ENCODE data around the gene ZNF556. TPM values are rescaled to one million over a fixed set of nuclear protein-coding genes. Genes with fewer than 3 reads are reported as not detected.
"Not testable (repeated sequence)": the region's sequence is repeated elsewhere in the genome, so short reads cannot be mapped to it uniquely, and the experiment has no call there.

Gene ZNF556
- polyA plus RNA-seq, 1 donor from 2014 or later: not detected

DNA sequence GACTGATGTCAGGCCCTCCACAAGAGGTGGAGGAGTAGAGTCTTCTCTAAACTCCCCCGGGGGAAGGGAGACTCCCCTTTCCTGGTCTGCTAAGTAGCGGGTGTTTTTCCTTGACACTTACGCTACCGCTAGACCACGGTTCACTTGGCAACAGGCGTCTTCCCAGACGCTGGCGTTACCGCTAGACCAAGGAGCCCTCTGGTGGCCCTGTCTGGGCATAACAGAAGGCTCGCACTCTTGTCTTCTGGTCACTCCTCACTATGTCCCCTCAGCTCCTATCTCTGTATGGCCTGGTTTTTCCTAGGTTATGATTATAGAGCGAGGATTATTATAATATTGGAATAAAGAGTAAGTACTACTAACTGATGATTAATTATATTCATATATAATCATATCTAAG, 5.0 kb downstream of the ZNF556 start:
- not testable (repeated sequence) for H3K36me3 Mint-ChIP-seq, H3K4me1 Mint-ChIP-seq, H3K9me3 Mint-ChIP-seq, H3K27me3 Mint-ChIP-seq
- H3K27ac Mint-ChIP-seq: peak overlapping the region in 1 of 3 donors; percentile 78
- peak overlapping the region in 1 of 4 donors; percentile 81 for H3K4me3 Mint-ChIP-seq

DNA sequence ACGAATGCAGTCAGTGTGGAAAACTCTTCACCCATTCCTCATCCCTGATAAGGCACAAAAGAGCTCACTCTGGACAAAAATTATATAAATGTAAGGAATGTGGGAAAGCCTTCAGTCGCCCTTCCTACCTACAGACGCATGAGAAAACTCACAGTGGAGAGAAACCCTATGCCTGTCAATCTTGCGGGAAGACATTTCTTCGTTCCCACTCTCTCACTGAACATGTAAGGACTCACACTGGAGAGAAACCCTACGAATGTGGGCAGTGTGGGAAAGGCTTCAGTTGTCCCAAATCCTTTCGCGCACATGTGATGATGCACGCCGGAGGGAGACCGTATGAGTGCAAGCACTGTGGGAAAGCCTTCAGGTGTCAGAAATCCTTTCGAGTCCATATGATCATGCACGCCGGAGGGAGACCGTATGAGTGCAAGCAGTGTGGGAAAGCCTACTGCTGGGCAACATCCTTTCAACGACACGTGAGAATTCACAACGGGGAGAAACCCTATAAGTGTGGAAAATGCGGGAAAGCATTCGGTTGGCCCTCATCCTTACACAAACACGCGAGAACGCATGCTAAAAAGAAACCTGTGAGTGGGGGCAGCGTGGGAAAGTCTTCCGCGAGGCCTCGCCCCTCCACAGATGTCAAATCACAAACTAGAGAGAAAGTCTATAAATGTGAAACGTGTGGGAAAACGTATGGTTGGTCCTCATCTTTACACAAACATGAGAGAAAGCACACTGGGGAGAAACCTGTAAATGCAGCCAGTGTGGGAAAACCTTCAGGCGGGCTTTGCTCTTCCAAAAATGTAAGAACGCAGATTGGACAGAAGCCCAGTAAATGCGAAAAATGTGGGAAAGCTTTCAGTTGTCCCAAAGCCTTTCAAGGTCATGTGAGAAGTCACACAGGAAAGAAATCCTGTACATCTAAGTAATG, 10.5 kb downstream of the ZNF556 start:
- Mint-ChIP-seq H3K27ac (no peak overlapping the region), H3K4me1 (no peaks in the 10 kb centered on the region), H3K36me3 (no peaks in the 10 kb centered on the region), H3K4me3 (no peak overlapping the region), H3K27me3 (no peaks in the 10 kb centered on the region), H3K9me3 (peaks cover 1 to 5% (median 5%) of the 10 kb centered on the region in 3 donors)

DNA sequence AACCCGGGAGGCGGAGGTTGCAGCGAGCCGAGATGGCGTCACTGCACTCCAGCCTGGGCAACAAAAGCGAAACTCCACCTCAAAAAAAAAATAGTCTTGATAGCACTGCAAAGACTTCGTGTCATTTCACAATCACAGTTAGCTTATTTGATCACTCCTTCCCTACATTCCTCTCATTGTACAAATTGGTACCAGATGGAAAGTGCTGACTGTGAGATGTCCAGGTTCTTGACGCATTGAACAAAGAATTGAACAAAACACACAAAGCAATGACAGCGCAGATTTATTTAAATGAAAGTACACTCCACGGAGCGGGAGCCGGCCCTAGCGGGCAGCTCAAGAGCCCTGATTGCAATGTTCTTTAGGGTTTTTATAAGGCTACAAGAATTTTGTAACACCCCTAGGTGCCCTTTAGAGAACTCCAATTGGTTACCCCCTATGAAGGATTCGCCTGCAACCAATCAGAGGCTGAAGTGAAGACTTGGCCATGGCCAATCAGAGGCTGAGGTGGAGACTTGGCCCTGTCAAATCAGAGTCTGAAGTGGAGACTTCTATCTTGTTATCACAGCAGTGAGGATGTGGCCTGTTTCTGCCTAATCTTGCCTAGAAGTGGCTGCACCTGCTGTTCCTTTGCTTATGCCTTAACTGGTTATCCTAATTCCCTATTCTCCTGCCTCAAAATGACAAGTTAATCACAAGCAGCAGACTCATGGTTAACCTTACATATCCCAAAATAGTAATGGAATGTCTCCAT, 16.7 kb downstream of the ZNF556 start:
- Mint-ChIP-seq H3K27me3 (peaks cover 2% of the 10 kb centered on the region), H3K36me3 (peaks cover 2% of the 10 kb centered on the region), H3K9me3 (peaks cover 0 to 4% (median 0%) of the 10 kb centered on the region in 3 donors), H3K4me1 (peaks cover 9 to 13% (median 10%) of the 10 kb centered on the region in 3 donors), H3K27ac (peak overlapping the region in 1 of 3 donors; percentile 39), H3K4me3 (no peak overlapping the region)

DNA sequence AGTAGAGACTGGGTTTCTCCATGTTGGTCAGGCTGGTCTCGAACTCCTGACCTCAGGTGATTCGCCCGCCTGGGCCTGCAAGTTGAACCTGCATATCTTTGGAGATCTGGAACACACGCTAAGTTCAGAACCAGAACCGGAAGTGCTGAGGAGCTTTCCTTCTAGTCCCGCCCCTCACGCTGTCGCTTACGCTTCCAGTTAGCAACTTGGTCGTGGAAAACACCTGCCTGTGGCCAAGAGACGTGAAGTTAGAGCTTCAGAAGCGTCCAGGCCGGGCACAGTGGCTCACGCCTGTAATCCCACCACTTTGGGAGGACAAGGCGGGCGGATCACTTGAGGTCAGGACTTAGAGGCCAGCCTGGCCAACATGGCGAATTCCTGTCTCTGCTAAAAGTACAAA, 18.6 kb downstream of the ZNF556 start:
- peaks cover 2% of the 10 kb centered on the region for H3K36me3 Mint-ChIP-seq
- peaks cover 10 to 13% (median 10%) of the 10 kb centered on the region in 3 donors for H3K4me1 Mint-ChIP-seq
- H3K27me3 Mint-ChIP-seq: peaks cover 2% of the 10 kb centered on the region
- no peaks in the 10 kb centered on the region for H3K9me3 Mint-ChIP-seq
- H3K4me3 Mint-ChIP-seq: no peak overlapping the region
- peak overlapping the region in 1 of 3 donors; percentile 39 for H3K27ac Mint-ChIP-seq

DNA sequence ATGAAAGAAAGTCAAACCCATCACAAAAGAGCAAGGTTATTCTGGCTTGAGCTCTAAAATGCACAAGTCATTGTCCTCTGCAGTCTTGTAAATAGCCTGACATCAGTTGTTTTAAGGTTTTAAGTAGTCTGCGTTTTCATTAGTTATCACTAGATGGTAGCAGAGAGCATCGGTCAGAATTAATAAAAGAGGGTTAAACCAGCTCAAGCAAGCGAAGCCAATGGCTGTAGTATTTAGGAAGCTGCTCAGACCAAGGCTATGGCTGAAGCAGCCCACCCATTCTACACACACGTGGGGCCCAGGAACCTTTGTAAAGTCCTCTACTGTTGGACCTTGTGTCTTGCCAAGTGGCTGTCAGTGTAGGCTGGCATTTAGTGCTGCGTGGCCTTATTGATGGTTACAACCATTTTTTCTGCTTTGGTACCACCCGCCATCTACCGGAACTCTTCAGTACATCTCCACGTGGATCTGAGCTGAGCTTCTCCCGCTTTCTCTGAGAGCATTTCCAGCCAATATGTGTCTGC, 20.3 kb downstream of the ZNF556 start:
- Mint-ChIP-seq H3K27me3 (peaks cover 2% of the 10 kb centered on the region), H3K9me3 (no peaks in the 10 kb centered on the region), H3K4me3 (peak overlapping the region; percentile 21 to 88 (median 50)), H3K36me3 (peaks cover 2% of the 10 kb centered on the region), H3K4me1 (peaks cover 10 to 17% (median 11%) of the 10 kb centered on the region in 3 donors), H3K27ac (peak overlapping the region; percentile 66 to 96 (median 76))

DNA sequence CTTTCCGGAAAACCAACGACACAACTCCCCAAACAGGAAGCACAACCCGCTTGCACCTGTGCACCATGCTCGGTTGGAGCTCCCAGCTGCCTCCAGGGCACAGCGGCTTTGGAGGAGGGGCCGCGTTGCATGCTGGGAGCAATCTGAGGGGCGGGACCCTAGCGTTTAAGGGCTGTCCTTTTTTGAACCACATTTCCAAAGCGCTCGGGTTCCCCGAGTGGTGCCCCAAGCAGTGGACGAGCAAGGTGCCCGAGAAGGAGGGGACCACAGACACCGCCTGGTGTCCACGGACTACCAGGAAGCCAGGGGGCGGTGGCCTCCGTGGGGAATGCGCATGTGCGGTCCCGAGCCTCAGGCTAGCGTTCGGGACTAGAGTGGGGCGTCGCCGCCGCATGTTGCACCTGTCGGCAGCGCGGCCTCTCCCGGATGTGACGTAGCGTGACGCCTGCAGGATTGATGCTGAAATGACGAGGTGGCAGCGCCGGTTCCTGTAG, 21.6 kb downstream of the ZNF556 start:
- H3K4me1 Mint-ChIP-seq: peaks cover 10 to 17% (median 11%) of the 10 kb centered on the region in 3 donors
- H3K4me3 Mint-ChIP-seq: peak overlapping the region; percentile 21 to 84 (median 72)
- no peaks in the 10 kb centered on the region for H3K27me3 Mint-ChIP-seq
- peaks cover under 1% of the 10 kb centered on the region for H3K36me3 Mint-ChIP-seq
- H3K9me3 Mint-ChIP-seq: no peaks in the 10 kb centered on the region
- H3K27ac Mint-ChIP-seq: peak overlapping the region in 2 of 3 donors; percentile 66 to 86

DNA sequence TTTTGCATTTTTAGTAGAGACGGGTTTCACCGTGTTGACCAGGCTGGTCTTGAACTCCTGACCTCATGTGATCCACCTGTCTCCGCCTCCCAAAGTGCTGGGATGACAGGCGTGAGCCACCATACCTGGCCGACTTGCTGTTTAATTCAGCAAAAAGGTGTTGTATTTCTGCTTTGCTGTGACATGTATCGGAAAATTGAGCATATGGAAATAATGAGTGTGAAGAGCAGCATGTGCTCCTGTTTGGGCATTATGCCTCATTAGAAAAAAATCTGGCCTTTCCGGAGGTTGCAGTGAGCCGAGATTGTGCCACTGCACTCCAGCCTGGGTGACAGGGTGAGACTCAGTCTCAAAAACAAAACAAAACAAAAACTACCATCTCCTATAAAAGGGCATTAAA, 23.4 kb downstream of the ZNF556 start:
- H3K27ac Mint-ChIP-seq: peak overlapping the region in 2 of 3 donors; percentile 53 to 75
- not testable (repeated sequence) for H3K9me3 Mint-ChIP-seq, H3K4me3 Mint-ChIP-seq, H3K36me3 Mint-ChIP-seq, H3K27me3 Mint-ChIP-seq
- H3K4me1 Mint-ChIP-seq: peaks cover 10 to 17% (median 11%) of the 10 kb centered on the region in 3 donors

DNA sequence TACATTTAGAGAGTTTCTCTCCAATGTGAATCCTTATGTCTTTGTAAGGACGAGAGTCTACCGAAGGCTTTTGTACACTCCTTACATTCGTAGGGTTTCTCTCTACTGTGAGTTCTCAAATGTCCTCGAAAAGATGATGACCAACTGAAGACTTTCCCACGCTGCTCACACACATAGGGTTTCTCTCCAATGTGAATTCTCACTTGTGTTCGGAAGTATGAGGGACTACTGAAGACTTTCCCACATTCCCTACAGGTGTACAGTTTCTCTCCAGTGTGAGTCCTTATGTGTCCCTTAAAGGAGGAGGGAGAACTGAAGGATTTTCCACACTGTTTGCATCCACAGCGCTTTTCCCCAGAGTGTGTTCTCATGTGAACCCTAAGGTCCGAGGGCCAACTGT, 29.6 kb downstream of the ZNF556 start:
- peak overlapping the region in 1 of 4 donors; percentile 57 for H3K4me3 Mint-ChIP-seq
- peak overlapping the region in 1 of 3 donors; percentile 28 for H3K27ac Mint-ChIP-seq

DNA sequence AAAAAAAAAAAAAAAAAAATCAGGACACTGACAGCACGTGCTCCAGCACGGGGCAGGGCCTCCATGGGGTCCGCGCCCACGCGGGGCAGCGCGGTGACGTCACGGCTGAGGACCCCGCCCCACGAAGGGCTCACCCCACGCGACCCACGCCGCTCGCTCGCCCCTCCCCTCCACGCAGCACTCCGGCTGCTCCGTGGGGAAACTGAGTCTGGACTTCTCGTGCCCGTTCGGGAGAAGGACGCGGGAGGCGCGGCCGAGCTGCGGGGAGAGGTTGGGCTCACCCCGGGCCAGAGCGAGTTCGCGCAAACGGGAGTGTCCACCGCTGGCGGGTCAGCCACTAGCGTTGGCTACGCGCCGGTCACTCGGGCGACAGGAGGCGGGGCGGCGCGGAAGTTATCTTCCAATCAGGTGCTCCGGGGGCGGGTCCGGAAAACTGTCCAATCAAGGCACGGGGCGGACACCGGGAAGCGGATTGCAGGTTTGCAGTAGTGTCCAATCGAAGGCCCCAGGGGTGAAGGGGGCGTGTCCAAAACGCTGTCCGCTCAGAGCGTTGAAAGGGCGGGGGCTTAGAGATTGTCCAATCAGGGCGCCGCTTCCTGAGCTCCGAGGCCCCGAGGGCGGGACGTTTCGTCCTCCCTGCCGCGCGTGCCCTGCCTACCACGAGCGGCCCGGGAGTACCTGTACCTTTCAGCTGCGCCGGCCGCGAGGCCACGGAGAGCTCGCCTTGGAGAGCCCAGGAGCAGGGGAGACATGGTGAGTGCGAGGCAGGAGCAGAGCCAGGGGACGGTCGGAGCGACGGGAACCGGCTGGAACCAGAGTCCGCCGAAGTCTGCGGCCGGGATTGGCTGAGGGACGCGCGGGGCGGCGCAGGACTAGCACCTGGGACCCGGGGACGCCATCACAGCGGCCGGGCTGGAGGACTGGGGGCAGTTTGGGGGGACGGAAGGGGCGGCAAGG, 33.4 kb downstream of the ZNF556 start, which contains the start of gene ZNF57:
ZNF57 (plus strand) TSS at position 633 of the 957 bp plus-strand sequence; CDS start at position 751, 118 bp downstream.
- Mint-ChIP-seq H3K9me3 (peaks cover 0 to 7% (median 0%) of the 10 kb centered on the region in 3 donors), H3K27me3 (no peaks in the 10 kb centered on the region), H3K4me3 (peak within 1 kb of the TSS; percentile 87 to 100 (median 98)), H3K4me1 (peaks cover 8 to 16% (median 12%) of the 10 kb centered on the region in 3 donors), H3K27ac (peak within 1 kb of the TSS; percentile 81 to 95 (median 90)), H3K36me3 (peaks cover 5% of the 10 kb centered on the region)

More for the DNA sequence above, 29.6 kb downstream of the ZNF556 start:
- Mint-ChIP-seq H3K9me3 (peaks cover 0 to 7% (median 0%) of the 10 kb centered on the region in 3 donors), H3K27me3 (no peaks in the 10 kb centered on the region), H3K36me3 (peaks cover 3% of the 10 kb centered on the region), H3K4me1 (peaks cover 6 to 9% (median 8%) of the 10 kb centered on the region in 3 donors)

DNA sequence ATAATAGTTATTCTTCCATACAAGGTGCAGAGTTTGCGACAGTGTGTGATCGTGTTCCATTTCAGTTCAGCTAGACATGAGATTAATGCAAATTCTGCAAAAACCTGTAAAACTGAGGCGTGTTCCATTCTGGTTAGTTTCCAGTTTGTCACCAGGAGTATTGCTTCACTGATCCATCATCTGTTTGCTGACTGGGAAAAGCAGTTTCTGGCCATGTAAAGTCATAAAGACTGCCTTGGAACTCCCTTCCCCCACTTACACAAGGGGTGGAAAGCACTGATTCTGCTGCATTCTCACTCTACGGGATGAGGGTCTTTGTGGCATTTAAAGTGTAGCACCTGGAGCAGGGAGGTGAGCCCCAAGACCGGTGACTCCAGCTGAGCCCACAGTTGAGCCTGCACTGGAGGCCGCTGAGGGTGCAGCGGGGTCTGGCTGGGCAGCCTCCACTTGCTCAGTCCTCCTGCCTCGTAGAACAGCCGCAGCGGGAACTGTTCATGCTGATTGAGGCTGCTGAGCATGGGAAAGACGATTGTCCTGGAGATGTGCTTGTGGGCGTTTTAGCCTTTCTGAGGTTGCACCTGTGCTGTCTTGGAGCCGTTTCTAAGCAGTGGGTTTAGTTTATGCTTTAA, 35.6 kb downstream of the ZNF556 start:
- Mint-ChIP-seq H3K4me1 (peaks cover 8 to 16% (median 12%) of the 10 kb centered on the region in 3 donors), H3K9me3 (peaks cover 0 to 3% (median 0%) of the 10 kb centered on the region in 3 donors), H3K36me3 (peaks cover 3% of the 10 kb centered on the region), H3K27me3 (no peaks in the 10 kb centered on the region), H3K4me3 (peak overlapping the region; percentile 25 to 100 (median 84)), H3K27ac (no peak overlapping the region)

DNA sequence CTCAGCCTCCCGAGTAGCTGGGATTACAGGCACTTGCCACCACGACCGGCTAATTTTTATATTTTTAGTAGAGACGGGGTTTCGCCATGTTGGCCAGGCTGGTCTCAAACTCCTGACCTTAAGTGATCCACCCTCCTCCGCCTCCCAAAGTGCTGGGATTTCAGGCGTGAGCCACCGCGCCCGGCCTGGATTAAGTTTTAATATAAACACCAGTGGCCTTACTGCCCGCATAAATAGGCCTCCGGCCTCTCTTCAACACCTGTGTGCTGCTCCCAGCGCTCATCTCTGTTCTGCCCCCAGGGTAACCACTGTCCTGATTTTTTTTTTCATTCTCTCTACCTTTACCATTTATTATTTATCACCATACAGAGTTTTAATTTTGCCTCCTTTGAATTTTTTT, 36.2 kb downstream of the ZNF556 start:
- H3K9me3 Mint-ChIP-seq, H3K27ac Mint-ChIP-seq, H3K36me3 Mint-ChIP-seq, H3K27me3 Mint-ChIP-seq: not testable (repeated sequence)
- Mint-ChIP-seq H3K4me1 (peaks cover 8 to 16% (median 12%) of the 10 kb centered on the region in 3 donors), H3K4me3 (peak overlapping the region in 1 of 4 donors; percentile 53)

DNA sequence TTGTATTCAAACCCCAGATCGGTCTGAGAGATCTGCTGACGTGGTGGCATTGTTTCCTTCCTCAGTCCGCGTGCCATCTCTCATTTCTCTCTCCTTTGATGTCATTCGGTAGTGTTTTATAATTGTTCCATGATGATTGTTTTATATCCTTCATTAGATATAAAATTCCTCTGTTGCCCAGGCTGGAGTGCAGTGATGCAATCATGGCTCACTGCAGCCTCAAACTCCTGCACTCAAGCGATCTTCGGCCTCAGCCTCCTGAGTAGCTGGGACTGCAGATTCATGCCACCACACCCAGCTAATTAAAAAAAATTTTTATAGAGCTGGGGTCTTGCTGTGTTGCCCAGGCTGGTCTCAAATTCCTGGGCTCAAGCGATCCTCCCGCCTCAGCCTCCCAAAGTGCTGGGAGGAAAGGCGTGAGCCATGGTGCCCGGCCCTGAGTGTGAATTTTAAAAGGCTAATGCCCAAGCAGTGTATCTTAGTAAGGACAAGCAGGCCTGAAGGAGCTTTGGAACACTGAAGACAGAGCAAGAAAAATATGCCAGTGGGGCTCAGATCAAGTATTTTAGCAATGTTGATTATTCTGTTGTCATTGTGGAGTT, 38.9 kb downstream of the ZNF556 start:
- Mint-ChIP-seq H3K27ac (no peak overlapping the region), H3K4me3 (no peak overlapping the region), H3K9me3 (no peaks in the 10 kb centered on the region)

DNA sequence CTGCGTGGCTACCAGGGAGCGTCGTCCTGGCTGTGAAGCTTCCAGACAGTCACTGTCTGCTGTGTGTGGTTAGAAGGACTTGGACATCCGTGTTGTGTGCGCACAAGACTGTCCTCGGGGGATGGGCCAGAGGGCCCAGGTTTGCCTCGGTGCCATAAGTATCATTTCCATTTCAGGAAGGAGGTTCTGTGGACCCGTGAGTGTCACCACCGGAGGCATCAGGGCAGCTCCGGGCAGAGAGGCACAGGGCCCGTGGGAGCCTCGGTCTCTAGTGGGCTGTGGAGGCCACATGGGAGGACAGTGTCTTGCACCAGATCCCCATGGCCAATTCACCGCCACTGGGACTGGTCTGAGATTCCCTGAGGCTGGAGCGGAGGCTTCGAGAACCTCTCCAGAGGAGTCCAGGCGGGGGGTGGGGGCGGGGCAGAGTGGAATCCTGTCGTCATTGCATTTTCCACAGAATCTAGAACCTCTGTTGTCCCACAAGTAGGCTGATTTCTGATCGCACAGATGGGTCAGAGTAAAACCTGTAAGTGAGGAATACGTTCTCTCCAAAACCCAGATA, 39.6 kb downstream of the ZNF556 start:
- Mint-ChIP-seq H3K27me3 (no peaks in the 10 kb centered on the region), H3K4me1 (peaks cover 2 to 11% (median 10%) of the 10 kb centered on the region in 3 donors), H3K27ac (peak overlapping the region in 1 of 3 donors; percentile 39), H3K9me3 (no peaks in the 10 kb centered on the region), H3K36me3 (peaks cover 4% of the 10 kb centered on the region), H3K4me3 (no peak overlapping the region)

More for the DNA sequence above, 38.9 kb downstream of the ZNF556 start:
- no peaks in the 10 kb centered on the region for H3K27me3 Mint-ChIP-seq
- peaks cover 1% of the 10 kb centered on the region for H3K36me3 Mint-ChIP-seq
- peaks cover 4 to 13% (median 12%) of the 10 kb centered on the region in 3 donors for H3K4me1 Mint-ChIP-seq

Measured in IgD-negative memory B cell (primary cell).